Gastrocnemius medialis (tissue), 4 donors: ENCODE data around the gene NR1H2. TPM values are rescaled to one million over a fixed set of nuclear protein-coding genes. Genes with fewer than 3 reads are reported as not detected.

ENCODE experiments used
- ATAC-seq, 2 donors: fragments of 150-250 bp; one replicate each; pipeline ENCODE4 v1.9.1; 2016
- DNase-seq, 2 donors: peaks; one replicate each; pipeline ENCODE4 v3.0.0-alpha.2; 2019
- H3K27ac ChIP-seq, 4 donors: fragments of 200-600 bp; sonication (generic); 1 replicate in 1 of 4; 2 replicates in 3 of 4; pipeline ENCODE4 v1.5.1; 2016 to 2018; ENCODE audit warnings: mild to moderate bottlenecking in 2 of 4, moderate library complexity in 1 of 4
- H3K27me3 ChIP-seq, 3 donors: fragments of 200-600 bp; sonication (generic) in 2 of 3; 1 replicate in 1 of 3; 2 replicates in 2 of 3; pipeline versions ENCODE4 v1.5.1 to v1.6.0; 2016 to 2019; ENCODE audit warnings: mild to moderate bottlenecking in 1 of 3, moderate library complexity in 1 of 3
- H3K36me3 ChIP-seq, 2 donors: fragments of 200-600 bp; sonication (generic) in 1 of 2; one replicate each; pipeline ENCODE4 v1.5.1; 2017 to 2018
- H3K4me1 ChIP-seq, 2 donors: fragments of 200-600 bp; sonication (generic) in 1 of 2; one replicate each; pipeline ENCODE4 v1.5.1; 2016 to 2017; ENCODE audit warnings: mild to moderate bottlenecking in 2 of 2
- H3K4me3 ChIP-seq, 4 donors: fragments of 200-600 bp; sonication (generic) in 3 of 4; 1 replicate in 1 of 4; 2 replicates in 3 of 4; pipeline ENCODE4 v1.5.1; 2016 to 2019; ENCODE audit warnings: mild to moderate bottlenecking in 2 of 4
- H3K9me3 ChIP-seq, 3 donors: fragments of 200-600 bp; sonication (generic) in 2 of 3; 1 replicate in 1 of 3; 2 replicates in 2 of 3; pipeline ENCODE4 v1.5.1; 2016 to 2019
- POLR2A ChIP-seq, 2 donors: fragments of 450-650 bp; IDR thresholded peaks; one replicate each; pipeline ENCODE4 v1.6.1; 2017; ENCODE audit warnings: antibody characterized with exemption in 2 of 2, mild to moderate bottlenecking in 2 of 2, moderate library complexity in 2 of 2
- in situ Hi-C, 4 donors: fragments of 200-750 bp; cut with MboI; loops; one replicate each; pipeline versions ENCODE4 v1.15.0 to v1.8.0; 2017; ENCODE audit warnings: low sequenced_read_pairs in 4 of 4
- intact Hi-C: fragments of 100-400 bp; cut with DNase I; formaldehyde crosslinking; loops from one replicate; pipeline ENCODE4 v1.15.1; 2023; ENCODE audit warnings: low total_unique reads
- total RNA-seq, 4 donors: library from RNA; depleted of rRNA; stranded (reverse); fragments of >200 nt; gene quantifications; one replicate each; pipeline versions ENCODE4 v1.1.0 to v1.2.3, GENCODE V29; 2016
- TF ChIP-seq, protein P1 (sequence below), 5 experiments: fragments of 450-650 bp in 3 of 5; fragments of 200-600 bp in 2 of 5; sonication (generic) in 2 of 5; IDR thresholded peaks in 4 of 5; conservative IDR thresholded peaks in 1 of 5; 1 replicate in 4 of 5; 2 replicates in 1 of 5; pipeline ENCODE4 v1.5.1; 2016 to 2019; ENCODE audit warnings: antibody characterized with exemption in 5 of 5, mild to moderate bottlenecking in 3 of 5, moderate library complexity in 3 of 5

Gene NR1H2
- total RNA-seq, 4 donors from 2014 or later: 155 to 232 (median 200) TPM

DNA sequence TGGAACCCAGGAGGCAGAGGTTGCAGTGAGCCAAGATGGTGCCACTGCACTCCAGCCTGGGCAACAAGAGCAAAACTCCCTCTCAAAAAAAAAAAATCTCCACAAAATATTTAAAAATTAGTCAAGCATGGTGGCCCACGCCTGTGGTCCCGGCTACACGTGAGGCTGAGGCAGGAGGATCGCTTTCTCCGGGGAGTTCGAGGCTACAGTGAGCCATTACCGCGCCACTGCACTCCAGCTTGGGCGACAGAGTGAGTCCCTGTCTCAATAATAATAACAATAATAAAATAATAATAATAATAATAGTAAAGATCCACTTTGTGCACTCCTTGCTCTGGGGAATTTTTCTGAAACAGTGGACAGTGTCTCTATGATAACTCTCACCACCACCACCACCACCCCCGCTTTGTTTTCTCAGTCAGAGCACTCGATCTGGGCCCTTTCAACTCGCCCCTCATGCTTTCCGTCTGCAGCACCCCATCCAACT lies 19.5 kb upstream of the NR1H2 start:
- in situ Hi-C loops: loop anchor here in 3 of 4 donors (5.0 to 25.0 kb wide), 3 partner anchors 106 to 431 kb away; no protein-coding TSS in a partner anchor
- H3K36me3 ChIP-seq: no peaks in the 10 kb centered on the region
- TF ChIP-seq, protein P1, sequence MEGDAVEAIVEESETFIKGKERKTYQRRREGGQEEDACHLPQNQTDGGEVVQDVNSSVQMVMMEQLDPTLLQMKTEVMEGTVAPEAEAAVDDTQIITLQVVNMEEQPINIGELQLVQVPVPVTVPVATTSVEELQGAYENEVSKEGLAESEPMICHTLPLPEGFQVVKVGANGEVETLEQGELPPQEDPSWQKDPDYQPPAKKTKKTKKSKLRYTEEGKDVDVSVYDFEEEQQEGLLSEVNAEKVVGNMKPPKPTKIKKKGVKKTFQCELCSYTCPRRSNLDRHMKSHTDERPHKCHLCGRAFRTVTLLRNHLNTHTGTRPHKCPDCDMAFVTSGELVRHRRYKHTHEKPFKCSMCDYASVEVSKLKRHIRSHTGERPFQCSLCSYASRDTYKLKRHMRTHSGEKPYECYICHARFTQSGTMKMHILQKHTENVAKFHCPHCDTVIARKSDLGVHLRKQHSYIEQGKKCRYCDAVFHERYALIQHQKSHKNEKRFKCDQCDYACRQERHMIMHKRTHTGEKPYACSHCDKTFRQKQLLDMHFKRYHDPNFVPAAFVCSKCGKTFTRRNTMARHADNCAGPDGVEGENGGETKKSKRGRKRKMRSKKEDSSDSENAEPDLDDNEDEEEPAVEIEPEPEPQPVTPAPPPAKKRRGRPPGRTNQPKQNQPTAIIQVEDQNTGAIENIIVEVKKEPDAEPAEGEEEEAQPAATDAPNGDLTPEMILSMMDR (IDR thresholded peaks at IDR 0.05 in 4 of 5, conservative IDR thresholded peaks at IDR 0.05 in 1 of 5): no peak
- no peak for TF ChIP-seq POLR2A (IDR thresholded peaks at IDR 0.05)
- H3K27ac ChIP-seq: no peak overlapping the region
- ATAC-seq: no peak
- no peaks in the 10 kb centered on the region for H3K27me3 ChIP-seq
- no peaks in the 10 kb centered on the region for H3K9me3 ChIP-seq
- DNase-seq: no peak
- H3K4me3 ChIP-seq: peak overlapping the region in 1 of 4 donors; percentile 60
- peaks cover 0 to 6% of the 10 kb centered on the region in 2 donors for H3K4me1 ChIP-seq
- intact Hi-C loops: loop anchor here (1.0 to 5.0 kb wide), 4 partner anchors 58 to 741 kb away; no protein-coding TSS in a partner anchor

DNA sequence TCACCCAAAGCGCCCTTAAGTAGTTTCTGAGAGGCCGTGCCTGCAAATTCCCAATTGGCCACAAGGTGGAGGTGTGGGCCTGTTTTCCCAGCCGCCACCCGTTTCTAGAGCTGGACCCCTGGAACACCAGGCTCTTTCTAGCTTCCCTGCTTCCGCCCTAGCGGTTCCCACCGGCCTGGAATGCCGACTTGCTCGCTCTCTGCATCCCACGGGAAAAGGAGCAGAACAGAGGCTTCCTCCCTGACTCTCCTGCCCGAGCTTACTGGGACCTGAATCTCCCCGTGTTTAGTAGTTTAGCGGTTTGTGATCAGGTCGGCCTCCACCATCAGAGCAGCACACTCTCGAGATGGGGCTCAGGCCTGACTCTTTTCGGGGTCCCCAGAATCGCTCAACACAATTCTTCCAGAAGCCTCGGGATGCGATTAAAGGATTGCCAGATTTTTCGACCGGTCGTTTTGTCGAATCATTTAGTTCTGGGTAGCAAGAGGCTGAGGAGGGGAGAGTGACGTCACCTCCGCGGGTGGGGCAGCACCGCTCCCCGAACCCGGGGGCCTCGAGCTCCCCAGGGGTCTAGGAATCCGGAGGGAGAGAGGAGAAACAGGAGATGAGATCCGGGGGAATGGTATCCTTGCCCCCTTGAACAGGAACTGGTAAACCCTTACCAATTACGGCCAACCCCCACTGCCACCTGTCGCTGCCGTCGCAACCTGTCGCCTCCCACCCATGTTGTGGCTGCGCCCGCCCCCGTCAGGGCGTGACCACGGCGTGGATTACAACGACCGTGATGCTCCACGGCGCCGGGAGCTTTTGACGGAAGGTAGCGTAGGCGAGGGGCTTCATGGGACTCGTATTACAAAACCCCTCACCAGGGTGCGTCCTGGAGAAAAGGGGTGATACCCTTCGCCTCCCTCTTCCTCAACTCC lies 18.8 kb upstream of the NR1H2 start:
- Histone ChIP-seq H3K4me3 (peak overlapping the region; percentile 44 to 74 (median 66)), H3K27me3 (no peaks in the 10 kb centered on the region), H3K27ac (peak overlapping the region; percentile 56 to 82 (median 78)), H3K4me1 (peaks cover 0 to 6% of the 10 kb centered on the region in 2 donors), H3K36me3 (no peaks in the 10 kb centered on the region), H3K9me3 (no peaks in the 10 kb centered on the region)
- in situ Hi-C loops (loop anchor here in 3 of 4 donors (5.0 to 25.0 kb wide), 3 partner anchors 105 to 430 kb away; no protein-coding TSS in a partner anchor), intact Hi-C loops (loop anchor here (1.0 to 5.0 kb wide), 4 partner anchors 57 to 740 kb away; no protein-coding TSS in a partner anchor)
- TF ChIP-seq POLR2A (IDR thresholded peaks at IDR 0.05): peak; percentile 7 to 8
- TF ChIP-seq, protein P1 (IDR thresholded peaks at IDR 0.05 in 4 of 5, conservative IDR thresholded peaks at IDR 0.05 in 1 of 5): peak; percentile 79 to 90 (median 88)
- DNase-seq: peak in 1 of 2 donors; percentile 68
- ATAC-seq: peak; percentile 80 to 91

DNA sequence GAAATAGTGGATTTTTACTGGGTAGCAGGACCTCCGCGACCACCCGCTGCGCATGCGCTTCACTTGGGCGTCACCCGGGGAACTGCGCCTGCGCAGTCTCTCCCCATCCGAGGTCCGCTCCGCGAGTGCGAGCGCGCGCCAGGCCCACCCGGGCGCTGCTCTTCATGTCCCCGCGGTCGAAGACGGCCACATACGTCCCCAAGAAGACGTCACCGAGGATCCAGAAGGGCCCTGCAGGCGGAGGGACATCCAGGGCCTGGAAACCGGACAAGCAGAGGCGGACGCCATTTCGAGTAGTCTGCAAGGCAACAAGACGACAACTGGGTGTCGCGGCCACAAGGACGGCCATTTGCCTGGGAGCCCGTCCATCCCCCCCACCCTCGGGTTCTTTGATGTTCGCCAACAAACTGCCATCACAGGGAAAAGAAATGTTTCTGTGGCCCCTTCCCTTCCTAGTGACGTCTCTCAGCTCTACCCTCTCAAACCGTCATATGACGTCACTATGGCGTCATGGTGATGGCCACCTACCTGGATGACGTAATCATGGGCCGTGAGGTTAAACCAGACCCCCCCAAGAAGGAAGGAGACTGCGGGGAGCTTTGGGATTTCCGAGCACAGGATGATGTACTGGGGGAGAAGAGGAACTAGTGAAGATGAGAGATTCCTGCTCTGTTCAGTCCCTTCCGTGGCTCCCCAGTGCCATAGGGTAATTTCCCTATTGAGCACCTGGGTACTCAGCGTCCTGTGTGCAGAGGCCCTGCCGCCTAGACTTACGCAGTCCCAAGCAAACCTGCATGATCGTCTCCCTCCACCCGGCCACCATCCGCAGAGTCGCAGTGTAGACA lies 17.6 kb upstream of the NR1H2 start:
- H3K4me1 ChIP-seq: peaks cover 0 to 6% of the 10 kb centered on the region in 2 donors
- in situ Hi-C loops (loop anchor here in 3 of 4 donors (5.0 to 25.0 kb wide), 3 partner anchors 104 to 429 kb away; no protein-coding TSS in a partner anchor), intact Hi-C loops (loop anchor here (5.0 kb wide), 1 partner anchor 739 kb away; no protein-coding TSS in a partner anchor)
- no peak for ATAC-seq
- DNase-seq: no peak
- H3K36me3 ChIP-seq: no peaks in the 10 kb centered on the region
- H3K4me3 ChIP-seq: peak overlapping the region; percentile 44 to 74 (median 66)
- TF ChIP-seq, protein P1 (IDR thresholded peaks at IDR 0.05 in 4 of 5, conservative IDR thresholded peaks at IDR 0.05 in 1 of 5): no peak
- peak in 1 of 2 donors; percentile 25 for TF ChIP-seq POLR2A (IDR thresholded peaks at IDR 0.05)
- H3K27me3 ChIP-seq: no peaks in the 10 kb centered on the region
- H3K27ac ChIP-seq: peak overlapping the region; percentile 56 to 82 (median 78)
- H3K9me3 ChIP-seq: no peaks in the 10 kb centered on the region

DNA sequence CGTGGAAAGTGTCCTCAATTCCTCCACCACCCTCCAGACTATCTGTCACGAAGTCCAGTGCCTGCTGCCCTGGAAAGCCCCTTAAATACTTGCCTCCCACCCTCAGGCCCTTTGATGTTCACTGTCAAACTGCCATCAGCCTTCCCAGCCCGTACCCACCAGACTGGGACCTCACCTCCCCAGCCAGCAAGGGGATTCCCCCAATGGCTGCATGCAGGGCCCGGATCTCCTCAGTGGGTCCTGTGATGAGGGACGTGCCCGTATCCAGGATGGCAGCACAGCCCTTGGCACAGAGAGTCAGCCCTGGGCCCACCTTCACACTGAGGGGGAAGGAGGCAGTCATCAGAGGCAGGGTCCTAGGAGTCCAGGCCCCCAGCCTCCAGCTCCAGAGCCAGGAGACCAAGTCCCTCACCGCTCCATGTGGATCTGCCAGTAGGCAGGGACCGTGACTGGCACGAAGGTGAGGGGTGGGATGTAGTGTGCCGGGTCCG lies 16.9 kb upstream of the NR1H2 start:
- in situ Hi-C loops (loop anchor here in 3 of 4 donors (5.0 to 25.0 kb wide), 3 partner anchors 103 to 428 kb away; no protein-coding TSS in a partner anchor), intact Hi-C loops (loop anchor here (5.0 kb wide), 1 partner anchor 738 kb away; no protein-coding TSS in a partner anchor)
- Histone ChIP-seq H3K36me3 (no peaks in the 10 kb centered on the region), H3K9me3 (no peaks in the 10 kb centered on the region), H3K4me1 (peaks cover 0 to 6% of the 10 kb centered on the region in 2 donors), H3K27me3 (no peaks in the 10 kb centered on the region), H3K4me3 (no peak overlapping the region), H3K27ac (no peak overlapping the region)
- no peak for DNase-seq
- ATAC-seq: no peak
- TF ChIP-seq, protein P1 (IDR thresholded peaks at IDR 0.05 in 4 of 5, conservative IDR thresholded peaks at IDR 0.05 in 1 of 5): no peak
- no peak for TF ChIP-seq POLR2A (IDR thresholded peaks at IDR 0.05)
